CD4-positive, alpha-beta T cell treated with Interleukin-4 for 1 hour (primary cell): Measurements from ENCODE around the gene AGAP1.
"Not testable (repeated sequence)": the region's sequence is repeated elsewhere in the genome, so short reads cannot be mapped to it uniquely, and the experiment has no call there.

Experiments used
- DNase-seq, 2 donors: peaks; one replicate each; pipeline ENCODE4 v3.0.0-alpha.2; 2020 to 2022

The AGAP1 gene

GRCh38 chr2:236120829-236121228 lies 627.0 kb downstream of the AGAP1 start:
- no peak for DNase-seq

GRCh38 chr2:236121546-236121945 lies 627.7 kb downstream of the AGAP1 start:
- no peak for DNase-seq

- no peak for DNase-seq
These were observed 628.4 kb downstream of the AGAP1 start for GRCh38 chr2:236122236-236122635.

GRCh38 chr2:236123716-236124115 lies 629.9 kb downstream of the AGAP1 start:
- DNase-seq, result no peak

GRCh38 chr2:236124182-236124893 lies 630.5 kb downstream of the AGAP1 start:
- no peak for DNase-seq

GRCh38 chr2:236125541-236125940 lies 631.7 kb downstream of the AGAP1 start:
- DNase-seq, result no peak

GRCh38 chr2:236127010-236127409 lies 633.2 kb downstream of the AGAP1 start:
- DNase-seq, result no peak

GRCh38 chr2:236128321-236128720 lies 634.5 kb downstream of the AGAP1 start:
- no peak for DNase-seq

GRCh38 chr2:236129935-236130334 lies 636.1 kb downstream of the AGAP1 start:
- no peak for DNase-seq

GRCh38 chr2:236130349-236130998 lies 636.6 kb downstream of the AGAP1 start:
- DNase-seq, result no peak

GRCh38 chr2:236131073-236131692 lies 637.3 kb downstream of the AGAP1 start:
- no peak for DNase-seq

- no peak for DNase-seq
These were observed 639.7 kb downstream of the AGAP1 start for GRCh38 chr2:236133410-236134012.

- DNase-seq, result no peak
These were observed 642.7 kb downstream of the AGAP1 start for GRCh38 chr2:236136538-236136937.

GRCh38 chr2:236137066-236137465 lies 643.2 kb downstream of the AGAP1 start:
- DNase-seq, result no peak

GRCh38 chr2:236141616-236142015 lies 647.8 kb downstream of the AGAP1 start:
- not testable (repeated sequence) for DNase-seq

- no peak for DNase-seq
These were observed 650.0 kb downstream of the AGAP1 start for GRCh38 chr2:236143811-236144210.

GRCh38 chr2:236146436-236146835 lies 652.6 kb downstream of the AGAP1 start:
- DNase-seq, result no peak

- DNase-seq, result no peak
These were observed 661.6 kb downstream of the AGAP1 start for GRCh38 chr2:236155406-236155805.

- DNase-seq, result no peak
These were observed 662.4 kb downstream of the AGAP1 start for GRCh38 chr2:236156095-236156859.

- DNase-seq, result no peak
These were observed 663.0 kb downstream of the AGAP1 start for GRCh38 chr2:236156860-236157194.

- DNase-seq, result no peak
These were observed 663.5 kb downstream of the AGAP1 start for GRCh38 chr2:236157366-236157765.

GRCh38 chr2:236157815-236158498 lies 664.1 kb downstream of the AGAP1 start:
- no peak for DNase-seq
